Measurements from ENCODE around the gene ASB10.

Gene ASB10

GRCh38 chr7:151186640-151187408 lies at the start of gene ASB10:
Gene ASB10, minus strand, starts transcription at chr7:151187250. Its CDS starts 120 bp downstream, at chr7:151187130.
- H3K27ac ChIP-seq, result no peak within 1 kb of the TSS
- TF ChIP-seq ZFX (IDR thresholded peaks at IDR 0.05; ENCODE audit: borderline replicate concordance), result no peak
- no peak for TF ChIP-seq CTCF (IDR thresholded peaks at IDR 0.05)

- no peak for TF ChIP-seq ZFX (IDR thresholded peaks at IDR 0.05; ENCODE audit: borderline replicate concordance)
- TF ChIP-seq CTCF (IDR thresholded peaks at IDR 0.05), result no peak
- H3K27ac ChIP-seq, result no peak overlapping the region
These were observed 49.4 kb upstream of the ASB10 start for GRCh38 chr7:151236406-151236805.

GRCh38 chr7:151235091-151235787 lies 48.2 kb upstream of the ASB10 start:
- no peak for TF ChIP-seq CTCF (IDR thresholded peaks at IDR 0.05)
- TF ChIP-seq ZFX (IDR thresholded peaks at IDR 0.05; ENCODE audit: borderline replicate concordance), result no peak
- H3K27ac ChIP-seq, result no peak overlapping the region

- no peak for TF ChIP-seq CTCF (IDR thresholded peaks at IDR 0.05)
- no peak for TF ChIP-seq ZFX (IDR thresholded peaks at IDR 0.05; ENCODE audit: borderline replicate concordance)
- H3K27ac ChIP-seq, result peak overlapping the region; percentile 70
These were observed 46.8 kb upstream of the ASB10 start for GRCh38 chr7:151233804-151234203.

GRCh38 chr7:151232917-151233701 lies 46.1 kb upstream of the ASB10 start:
- TF ChIP-seq ZFX (IDR thresholded peaks at IDR 0.05; ENCODE audit: borderline replicate concordance) (no peak), CTCF (IDR thresholded peaks at IDR 0.05) (no peak)
- H3K27ac ChIP-seq, result peak overlapping the region; percentile 70

GRCh38 chr7:151232091-151232916 lies 45.3 kb upstream of the ASB10 start, which contains the start of gene CHPF2:
Gene CHPF2, plus strand, starts transcription at chr7:151232483. Its CDS starts 1,529 bp downstream, at chr7:151234012.
- peak within 1 kb of the TSS; percentile 70 for H3K27ac ChIP-seq
- TF ChIP-seq ZFX (IDR thresholded peaks at IDR 0.05; ENCODE audit: borderline replicate concordance) (no peak), CTCF (IDR thresholded peaks at IDR 0.05) (no peak)

Measured in 22Rv1 (cell line).